Astrocyte (in vitro differentiated cells and primary cell): ENCODE data around the gene ECI1. TPM values are rescaled to one million over a fixed set of nuclear protein-coding genes. Genes with fewer than 3 reads are reported as not detected.

Experiments
- DNase-seq: peaks from one replicate; pipeline ENCODE4 v3.0.0-alpha.2; 2010; ENCODE audit warnings: low read depth
- FAIRE-seq: peaks from 2 replicates; lab custom pipeline; 2011; peaks lifted over from hg19 to GRCh38; lab: Jason Lieb, UNC
- H2AFZ ChIP-seq: 2 replicates; pipeline ENCODE4 v1.6.0; 2012; ENCODE audit warnings: low read depth, low read length, inconsistent platforms
- H3K27ac ChIP-seq: 2 replicates; pipeline ENCODE4 v1.5.1; 2011; ENCODE audit warnings: low read depth, low read length, inconsistent platforms
- H3K27me3 ChIP-seq: 2 replicates; pipeline ENCODE4 v1.6.0; 2011; ENCODE audit warnings: low read length, inconsistent platforms; ENCODE audit not compliant: insufficient read depth
- H3K36me3 ChIP-seq: 2 replicates; pipeline ENCODE4 v1.5.1; 2011; ENCODE audit warnings: low read length, inconsistent platforms; ENCODE audit not compliant: insufficient read depth
- H3K4me1 ChIP-seq: 2 replicates; pipeline ENCODE4 v1.5.1; 2011; ENCODE audit warnings: low read length, inconsistent platforms; ENCODE audit not compliant: insufficient read depth
- H3K4me2 ChIP-seq: 2 replicates; pipeline ENCODE4 v1.6.0; 2012; ENCODE audit warnings: low read length, inconsistent platforms
- H3K4me3 ChIP-seq: 2 replicates; pipeline ENCODE4 v1.5.1; 2011; ENCODE audit warnings: low read depth, mild to moderate bottlenecking, low read length, inconsistent platforms; ENCODE audit not compliant: insufficient read depth
- H3K79me2 ChIP-seq: 2 replicates; pipeline ENCODE4 v1.6.0; 2012; ENCODE audit warnings: mild to moderate bottlenecking, low read length, inconsistent platforms; ENCODE audit not compliant: insufficient read depth
- H3K9ac ChIP-seq: 2 replicates; pipeline ENCODE4 v1.6.0; 2012; ENCODE audit warnings: mild to moderate bottlenecking, low read length, inconsistent platforms
- H3K9me3 ChIP-seq: 2 replicates; pipeline ENCODE4 v1.5.1; 2012; ENCODE audit warnings: low read depth, mild to moderate bottlenecking, low read length, inconsistent platforms; ENCODE audit not compliant: insufficient read depth
- H4K20me1 ChIP-seq: 2 replicates; pipeline ENCODE4 v1.6.0; 2012; ENCODE audit warnings: low read length, inconsistent platforms; ENCODE audit not compliant: insufficient read depth
- H3K27ac Mint-ChIP-seq: one replicate; pipeline ENCODE4 v1.8.0; 2021; ENCODE audit warnings: mild to moderate bottlenecking, mixed read lengths; ENCODE audit not compliant: unreplicated experiment
- H3K27me3 Mint-ChIP-seq: one replicate; pipeline ENCODE4 v1.8.0; 2021; ENCODE audit warnings: low read depth, mixed read lengths; ENCODE audit not compliant: unreplicated experiment
- H3K36me3 Mint-ChIP-seq: one replicate; pipeline ENCODE4 v1.8.0; 2021; ENCODE audit warnings: low read depth, mixed read lengths; ENCODE audit not compliant: unreplicated experiment
- H3K4me1 Mint-ChIP-seq: one replicate; pipeline ENCODE4 v1.8.0; 2021; ENCODE audit warnings: low read depth, mixed read lengths; ENCODE audit not compliant: unreplicated experiment
- H3K4me3 Mint-ChIP-seq: one replicate; pipeline ENCODE4 v1.8.0; 2021; ENCODE audit warnings: mild to moderate bottlenecking, moderate library complexity, mixed read lengths; ENCODE audit not compliant: unreplicated experiment
- H3K9me3 Mint-ChIP-seq: one replicate; pipeline ENCODE4 v1.8.0; 2021; ENCODE audit warnings: mild to moderate bottlenecking, mixed read lengths; ENCODE audit not compliant: unreplicated experiment
- EZH2 ChIP-seq: IDR thresholded peaks from 2 replicates; pipeline ENCODE4 v1.6.1; 2012; ENCODE audit warnings: mild to moderate bottlenecking, low read length, inconsistent platforms; ENCODE audit not compliant: insufficient read depth
- total RNA-seq: library from RNA; stranded (reverse); gene quantifications from 2 replicates; pipeline ENCODE4 v1.2.1, GENCODE V29; 2021
- TF ChIP-seq, protein P1 (sequence below): IDR thresholded peaks from 2 replicates; pipeline ENCODE4 v1.5.1; 2011; ENCODE audit warnings: low read depth, mild to moderate bottlenecking, inconsistent platforms, low read length, moderate library complexity; ENCODE audit not compliant: insufficient read depth

The ECI1 gene
- total RNA-seq, 1 donor from 2014 or later, result 53.4 TPM

DNA sequence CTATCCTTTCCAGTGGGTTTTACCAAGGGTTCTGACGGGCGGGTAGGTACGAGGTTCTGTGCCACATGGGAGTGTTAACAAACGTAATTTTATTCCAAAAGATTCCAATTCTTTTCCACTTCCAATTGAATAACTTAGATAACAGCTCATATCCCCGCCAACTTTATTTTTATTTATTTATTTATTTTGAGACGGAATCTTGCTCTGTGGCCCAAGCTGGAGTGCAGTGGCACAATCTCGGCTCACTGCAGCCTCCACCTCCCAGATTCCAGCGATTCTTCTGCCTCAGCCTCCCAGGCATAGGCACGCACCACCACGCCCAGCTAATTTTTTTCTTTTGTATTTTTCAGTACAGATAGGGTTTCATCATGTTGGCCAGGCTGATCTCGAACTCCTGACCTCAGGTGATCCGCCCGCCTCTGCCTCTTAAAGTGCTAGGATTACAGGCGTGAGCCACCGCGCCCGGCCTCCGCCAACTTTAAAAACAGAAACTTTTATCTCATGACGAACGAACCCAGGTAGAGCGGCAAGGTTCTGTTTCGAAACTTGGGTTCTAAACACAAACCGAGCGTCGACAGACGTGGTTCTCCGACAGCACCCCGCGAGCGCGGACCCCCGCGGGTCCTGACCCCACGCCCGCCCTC is 613 bp downstream of the ECI1 start:
- Mint-ChIP-seq H3K9me3 (no peaks in the 10 kb centered on the region), H3K36me3 (peaks cover 10% of the 10 kb centered on the region), H3K4me3 (peak overlapping the region; percentile 92), H3K27ac (peak overlapping the region; percentile 89), H3K27me3 (no peaks in the 10 kb centered on the region), H3K4me1 (peaks cover 9% of the 10 kb centered on the region)
- H3K4me2 ChIP-seq, result peak overlapping the region; percentile 89
- H3K9ac ChIP-seq, result peak overlapping the region; percentile 85
- TF ChIP-seq EZH2, result no peak
- TF ChIP-seq, protein P1, sequence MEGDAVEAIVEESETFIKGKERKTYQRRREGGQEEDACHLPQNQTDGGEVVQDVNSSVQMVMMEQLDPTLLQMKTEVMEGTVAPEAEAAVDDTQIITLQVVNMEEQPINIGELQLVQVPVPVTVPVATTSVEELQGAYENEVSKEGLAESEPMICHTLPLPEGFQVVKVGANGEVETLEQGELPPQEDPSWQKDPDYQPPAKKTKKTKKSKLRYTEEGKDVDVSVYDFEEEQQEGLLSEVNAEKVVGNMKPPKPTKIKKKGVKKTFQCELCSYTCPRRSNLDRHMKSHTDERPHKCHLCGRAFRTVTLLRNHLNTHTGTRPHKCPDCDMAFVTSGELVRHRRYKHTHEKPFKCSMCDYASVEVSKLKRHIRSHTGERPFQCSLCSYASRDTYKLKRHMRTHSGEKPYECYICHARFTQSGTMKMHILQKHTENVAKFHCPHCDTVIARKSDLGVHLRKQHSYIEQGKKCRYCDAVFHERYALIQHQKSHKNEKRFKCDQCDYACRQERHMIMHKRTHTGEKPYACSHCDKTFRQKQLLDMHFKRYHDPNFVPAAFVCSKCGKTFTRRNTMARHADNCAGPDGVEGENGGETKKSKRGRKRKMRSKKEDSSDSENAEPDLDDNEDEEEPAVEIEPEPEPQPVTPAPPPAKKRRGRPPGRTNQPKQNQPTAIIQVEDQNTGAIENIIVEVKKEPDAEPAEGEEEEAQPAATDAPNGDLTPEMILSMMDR, result no peak
- H3K9me3 ChIP-seq, result no peaks in the 10 kb centered on the region
- peaks cover 27% of the 10 kb centered on the region for H3K36me3 ChIP-seq
- FAIRE-seq (no peak), DNase-seq (no peak)
- H3K4me3 ChIP-seq, result peak overlapping the region; percentile 72
- H3K27ac ChIP-seq, result peak overlapping the region; percentile 50
- H3K27me3 ChIP-seq, result no peaks in the 10 kb centered on the region
- peaks cover 36% of the 10 kb centered on the region for H4K20me1 ChIP-seq
- H2AFZ ChIP-seq, result no peak overlapping the region
- H3K4me1 ChIP-seq, result peaks cover 7% of the 10 kb centered on the region
- peaks cover under 1% of the 10 kb centered on the region for H3K79me2 ChIP-seq

DNA sequence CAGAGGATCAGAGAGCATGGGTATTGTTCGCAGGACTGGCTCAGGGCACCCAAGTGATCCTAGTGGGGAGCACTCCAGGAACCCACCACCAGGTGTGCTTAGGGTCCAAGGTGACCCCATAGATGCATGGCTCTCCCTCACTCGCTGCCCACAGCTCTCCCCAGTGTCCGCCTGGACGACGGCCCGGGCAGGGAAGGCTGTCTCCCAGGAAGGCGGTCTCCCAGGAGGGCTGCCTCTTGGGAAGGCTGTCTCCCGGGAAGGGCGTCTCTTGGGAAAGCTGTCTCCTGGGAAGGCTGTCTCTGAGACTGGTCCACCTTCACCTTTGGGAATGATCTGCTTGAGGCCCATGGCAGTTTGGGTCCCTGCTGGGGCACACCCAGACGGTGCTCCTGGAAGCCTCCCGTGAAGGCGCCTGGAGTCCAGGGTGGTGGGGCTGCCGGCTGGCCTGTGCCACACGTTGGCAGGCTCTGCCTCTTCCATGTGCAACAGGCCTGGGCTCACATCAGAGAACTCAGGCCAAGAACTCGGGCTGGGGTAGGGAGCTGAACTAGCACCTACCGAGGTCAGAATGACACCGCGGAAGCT is 5.0 kb downstream of the ECI1 start:
- H3K27ac ChIP-seq, result no peak overlapping the region
- no peak overlapping the region for H2AFZ ChIP-seq
- DNase-seq (no peak), FAIRE-seq (no peak)
- Mint-ChIP-seq H3K4me1 (no peaks in the 10 kb centered on the region), H3K36me3 (peaks cover 8% of the 10 kb centered on the region), H3K4me3 (no peak overlapping the region), H3K9me3 (no peaks in the 10 kb centered on the region), H3K27ac (no peak overlapping the region), H3K27me3 (no peaks in the 10 kb centered on the region)
- peaks cover 10% of the 10 kb centered on the region for H3K36me3 ChIP-seq
- no peak overlapping the region for H3K4me2 ChIP-seq
- H3K4me3 ChIP-seq, result no peak overlapping the region
- H4K20me1 ChIP-seq, result peaks cover 22% of the 10 kb centered on the region
- H3K79me2 ChIP-seq, result no peaks in the 10 kb centered on the region
- H3K27me3 ChIP-seq, result no peaks in the 10 kb centered on the region
- no peaks in the 10 kb centered on the region for H3K9me3 ChIP-seq
- H3K4me1 ChIP-seq, result no peaks in the 10 kb centered on the region
- H3K9ac ChIP-seq, result no peak overlapping the region
- TF ChIP-seq, protein P1, result no peak
- TF ChIP-seq EZH2, result no peak
